Eye (tissue), 1 donor: ENCODE measurements around the gene EXOSC2.

Experiments used
- DNase-seq: peaks from one replicate; pipeline ENCODE4 v3.0.0-alpha.2; 2015

The EXOSC2 gene

GRCh38 chr9:130740218-130741023 is 46.8 kb downstream of the EXOSC2 start:
- no peak for DNase-seq

DNA sequence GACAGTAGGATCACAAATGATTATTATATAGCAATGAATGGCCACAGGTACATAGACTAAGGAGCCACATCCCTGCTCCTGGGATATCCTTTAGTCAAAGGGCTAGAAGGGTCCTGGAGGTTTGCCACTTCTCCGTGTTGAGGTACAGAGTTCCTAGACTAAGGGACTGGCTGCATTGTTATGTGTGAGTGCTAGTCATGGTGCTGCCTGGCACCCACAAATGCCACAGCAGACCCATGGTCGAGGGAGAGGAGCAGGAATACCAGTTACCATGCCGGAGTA is 47.4 kb downstream of the EXOSC2 start:
- no peak for DNase-seq

- no peak for DNase-seq
These were observed 48.4 kb downstream of the EXOSC2 start for GRCh38 chr9:130741831-130742449.

DNA sequence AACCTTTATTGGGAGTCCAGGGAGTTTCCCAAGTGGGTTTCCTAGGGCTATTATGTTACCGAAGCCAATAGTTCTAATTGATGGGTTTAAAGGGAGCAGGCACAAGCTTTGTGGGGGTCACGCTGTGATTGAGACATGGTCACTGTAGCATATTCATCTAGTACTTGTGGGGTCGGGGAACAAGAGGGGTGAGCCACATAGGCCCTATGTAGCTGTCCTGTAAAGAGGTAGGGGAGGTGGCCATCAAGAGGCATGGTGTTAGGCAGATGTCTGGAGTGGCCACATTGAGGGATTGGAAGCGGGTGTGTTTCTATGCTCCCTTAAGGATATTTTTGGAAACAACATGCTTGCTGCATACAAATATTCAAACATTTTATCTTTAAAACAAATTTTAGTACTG is 50.1 kb downstream of the EXOSC2 start:
- no peak for DNase-seq

- no peak for DNase-seq
These were observed 51.7 kb downstream of the EXOSC2 start for GRCh38 chr9:130745210-130745800.

DNA sequence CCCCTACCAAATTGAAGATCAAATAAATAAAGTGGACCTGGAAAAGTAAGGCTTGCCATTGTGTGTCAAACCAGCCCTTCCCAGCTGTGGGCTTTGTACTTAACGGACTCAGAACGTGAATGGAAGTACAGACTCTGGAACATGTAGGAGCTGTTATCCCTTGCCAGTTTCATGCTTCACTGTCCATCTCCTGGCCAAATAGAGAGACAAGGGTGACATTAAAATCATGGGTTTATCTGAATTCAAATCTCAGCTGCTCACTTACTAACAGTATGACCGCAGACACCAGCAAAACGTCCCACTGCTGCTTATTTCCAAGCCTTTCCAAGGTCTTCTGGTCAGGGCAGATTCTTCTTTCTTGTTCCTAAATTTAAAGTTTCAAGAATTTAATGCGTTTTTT is 52.2 kb downstream of the EXOSC2 start:
- no peak for DNase-seq

DNA sequence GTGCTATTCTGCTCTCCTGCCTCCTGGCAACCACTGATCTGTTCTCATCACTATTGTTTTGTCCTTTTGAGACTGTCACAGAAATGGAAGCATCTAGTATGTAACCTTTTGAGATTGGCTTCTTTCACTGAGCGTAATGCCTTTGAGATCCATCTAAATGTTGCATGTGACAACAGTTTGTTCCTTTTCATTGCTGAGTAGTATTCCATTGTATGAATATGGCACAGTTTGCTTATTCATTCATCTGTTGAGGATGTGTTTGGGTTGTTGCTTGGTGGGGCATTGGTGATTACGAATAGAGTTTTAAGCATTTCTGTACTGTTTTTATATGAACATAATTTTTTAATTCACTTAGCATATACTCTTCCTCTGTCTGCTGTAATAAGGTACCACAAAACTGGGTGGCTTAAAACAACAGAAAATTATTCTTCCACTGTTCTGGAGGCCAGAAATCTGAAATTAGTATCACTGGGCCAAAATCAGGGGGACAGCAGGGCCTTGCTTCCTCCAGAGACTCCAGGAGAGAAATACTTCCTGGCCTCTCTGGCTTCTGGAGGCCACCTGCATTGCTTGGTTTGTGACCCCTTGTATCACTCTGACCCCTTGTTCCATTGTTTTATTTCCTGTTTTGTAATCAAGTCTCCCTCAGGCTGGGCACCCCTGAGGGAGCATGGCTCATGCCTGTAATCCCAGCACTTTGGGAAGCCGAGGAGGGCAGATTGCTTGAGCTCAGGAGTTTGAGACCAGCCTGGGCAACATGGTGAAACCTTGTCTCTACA is 53.0 kb downstream of the EXOSC2 start:
- DNase-seq: no peak

GRCh38 chr9:130751631-130752355 is 58.2 kb downstream of the EXOSC2 start:
- DNase-seq: no peak
